OCI-LY1 (cell line): ENCODE results near the gene LINGO4.

Experiments
- H2AFZ ChIP-seq: fragments of 200-600 bp; sonication (generic), shearing (Covaris generic); 2 replicates; pipeline ENCODE4 v1.6.0; 2014; ENCODE audit warnings: antibody characterized with exemption, mild to moderate bottlenecking, low read length
- H3F3A ChIP-seq: fragments of 200-600 bp; sonication (generic), shearing (Covaris generic); 2 replicates; pipeline ENCODE4 v1.6.0; 2014; ENCODE audit warnings: mild to moderate bottlenecking, antibody characterized with exemption, low read length, moderate library complexity; ENCODE audit not compliant: insufficient read depth
- H3K27ac ChIP-seq: fragments of 200-600 bp; sonication (generic); 2 replicates; pipeline ENCODE4 v1.5.1; 2014; ENCODE audit warnings: low read length, mixed run types, mild to moderate bottlenecking, low read depth; ENCODE audit not compliant: poor library complexity, severe bottlenecking
- H3K27me3 ChIP-seq: fragments of 200-600 bp; sonication (generic); 2 replicates; pipeline ENCODE4 v1.6.0; 2014; ENCODE audit warnings: antibody characterized with exemption, mild to moderate bottlenecking, low read length, moderate library complexity; ENCODE audit not compliant: insufficient read depth
- H3K36me3 ChIP-seq: fragments of 200-600 bp; sonication (generic); 2 replicates; pipeline ENCODE4 v1.6.1; 2014; ENCODE audit warnings: mild to moderate bottlenecking, antibody characterized with exemption, low read length, moderate library complexity, mixed read lengths; ENCODE audit not compliant: insufficient read depth
- H3K4me1 ChIP-seq: fragments of 200-600 bp; sonication (generic); 2 replicates; pipeline ENCODE4 v1.5.1; 2014; ENCODE audit warnings: mild to moderate bottlenecking, low read length, moderate library complexity; ENCODE audit not compliant: insufficient read depth, severe bottlenecking
- H3K4me2 ChIP-seq: fragments of 200-600 bp; sonication (generic), shearing (Covaris generic); 2 replicates; pipeline ENCODE4 v1.6.1; 2014; ENCODE audit warnings: low read length
- H3K4me3 ChIP-seq: fragments of 200-600 bp; sonication (generic); 2 replicates; pipeline ENCODE4 v1.5.1; 2014; ENCODE audit warnings: low read length, low read depth, mild to moderate bottlenecking, mixed read lengths; ENCODE audit not compliant: poor library complexity, severe bottlenecking
- H3K79me2 ChIP-seq: fragments of 200-600 bp; shearing (Covaris generic); 2 replicates; pipeline ENCODE4 v1.6.1; 2016; ENCODE audit warnings: mixed run types, low read length, mixed read lengths; ENCODE audit not compliant: insufficient read depth
- H3K9ac ChIP-seq: fragments of 200-600 bp; sonication (generic), shearing (Covaris generic); 2 replicates; pipeline ENCODE4 v1.6.1; 2014; ENCODE audit warnings: mild to moderate bottlenecking, low read length, mixed read lengths
- H3K9me2 ChIP-seq: fragments of 200-600 bp; sonication (generic), shearing (Covaris generic); 2 replicates; pipeline ENCODE4 v1.6.1; 2014; ENCODE audit warnings: low read depth, mild to moderate bottlenecking, low read length, mixed read lengths
- H3K9me3 ChIP-seq: fragments of 200-600 bp; shearing (Covaris generic); 2 replicates; pipeline ENCODE4 v1.6.1; 2014; ENCODE audit warnings: low read length, mixed read lengths
- H4K20me1 ChIP-seq: fragments of 200-600 bp; sonication (generic), shearing (Covaris generic); 2 replicates; pipeline ENCODE4 v1.6.0; 2016; ENCODE audit warnings: mild to moderate bottlenecking, low read length; ENCODE audit not compliant: insufficient read depth
- EZH2 ChIP-seq: fragments of 200-600 bp; sonication (generic), shearing (Covaris generic); IDR thresholded peaks from 2 replicates; pipeline ENCODE4 v1.8.0; 2017; ENCODE audit warnings: borderline replicate concordance, mixed run types, mild to moderate bottlenecking, antibody characterized with exemption, low read length, moderate library complexity, mixed read lengths
- TF ChIP-seq, protein P1 (sequence below): fragments of 200-600 bp; sonication (generic), shearing (Covaris generic); IDR thresholded peaks from 2 replicates; pipeline ENCODE4 v1.5.1; 2017; ENCODE audit warnings: mild to moderate bottlenecking, antibody characterized with exemption, low read length, moderate library complexity, mixed read lengths

LINGO4 gene

DNA sequence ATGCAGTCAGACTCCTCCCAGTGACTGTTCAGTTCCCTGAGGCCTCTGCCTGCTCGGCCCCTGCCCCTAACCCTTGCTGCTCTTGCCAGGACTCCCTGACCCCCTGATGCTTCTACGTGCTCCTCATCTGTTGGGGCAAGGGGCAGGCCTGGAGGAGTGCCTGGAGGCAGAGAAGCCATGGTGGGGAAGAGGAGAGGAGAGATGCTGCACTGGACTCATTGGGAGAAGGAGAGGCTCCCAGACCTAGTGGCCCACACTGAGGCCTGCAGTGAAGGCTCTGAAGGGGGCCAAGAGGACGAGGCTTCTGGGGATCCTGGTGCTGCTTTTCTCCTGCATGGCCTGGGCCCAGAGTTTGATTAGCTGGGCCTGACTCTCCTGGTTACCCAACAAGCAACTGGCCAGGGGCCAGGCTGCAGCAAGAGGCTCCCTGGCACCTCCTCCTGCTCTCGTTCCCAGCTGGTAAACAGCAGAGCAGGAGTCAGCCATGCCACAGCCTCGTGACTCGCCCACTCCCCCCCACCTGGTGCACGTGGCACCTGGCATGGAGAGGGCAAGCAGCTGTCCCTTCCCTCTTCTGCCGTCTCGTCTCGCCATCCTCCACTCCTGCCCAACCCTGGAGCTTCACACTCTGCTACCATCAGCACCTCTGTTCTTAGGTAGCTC, 27.2 kb upstream of the LINGO4 start:
- Histone ChIP-seq H3K36me3 (no peaks in the 10 kb centered on the region), H3K27me3 (0 out of 2 replicates have a peak, but pooled peaks cover 2% of the 10 kb centered on the region), H3K4me3 (no peak overlapping the region), H3K9me3 (no peaks in the 10 kb centered on the region), H3K9me2 (no peaks in the 10 kb centered on the region), H3K27ac (no peak overlapping the region), H3K4me1 (no peaks in the 10 kb centered on the region), H3F3A (no peaks in the 10 kb centered on the region), H4K20me1 (no peaks in the 10 kb centered on the region), H3K9ac (no peak overlapping the region), H2AFZ (no peak overlapping the region), H3K4me2 (no peak overlapping the region), H3K79me2 (no peaks in the 10 kb centered on the region)
- TF ChIP-seq EZH2, result no peak
- TF ChIP-seq, protein P1, sequence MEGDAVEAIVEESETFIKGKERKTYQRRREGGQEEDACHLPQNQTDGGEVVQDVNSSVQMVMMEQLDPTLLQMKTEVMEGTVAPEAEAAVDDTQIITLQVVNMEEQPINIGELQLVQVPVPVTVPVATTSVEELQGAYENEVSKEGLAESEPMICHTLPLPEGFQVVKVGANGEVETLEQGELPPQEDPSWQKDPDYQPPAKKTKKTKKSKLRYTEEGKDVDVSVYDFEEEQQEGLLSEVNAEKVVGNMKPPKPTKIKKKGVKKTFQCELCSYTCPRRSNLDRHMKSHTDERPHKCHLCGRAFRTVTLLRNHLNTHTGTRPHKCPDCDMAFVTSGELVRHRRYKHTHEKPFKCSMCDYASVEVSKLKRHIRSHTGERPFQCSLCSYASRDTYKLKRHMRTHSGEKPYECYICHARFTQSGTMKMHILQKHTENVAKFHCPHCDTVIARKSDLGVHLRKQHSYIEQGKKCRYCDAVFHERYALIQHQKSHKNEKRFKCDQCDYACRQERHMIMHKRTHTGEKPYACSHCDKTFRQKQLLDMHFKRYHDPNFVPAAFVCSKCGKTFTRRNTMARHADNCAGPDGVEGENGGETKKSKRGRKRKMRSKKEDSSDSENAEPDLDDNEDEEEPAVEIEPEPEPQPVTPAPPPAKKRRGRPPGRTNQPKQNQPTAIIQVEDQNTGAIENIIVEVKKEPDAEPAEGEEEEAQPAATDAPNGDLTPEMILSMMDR, result no peak

DNA sequence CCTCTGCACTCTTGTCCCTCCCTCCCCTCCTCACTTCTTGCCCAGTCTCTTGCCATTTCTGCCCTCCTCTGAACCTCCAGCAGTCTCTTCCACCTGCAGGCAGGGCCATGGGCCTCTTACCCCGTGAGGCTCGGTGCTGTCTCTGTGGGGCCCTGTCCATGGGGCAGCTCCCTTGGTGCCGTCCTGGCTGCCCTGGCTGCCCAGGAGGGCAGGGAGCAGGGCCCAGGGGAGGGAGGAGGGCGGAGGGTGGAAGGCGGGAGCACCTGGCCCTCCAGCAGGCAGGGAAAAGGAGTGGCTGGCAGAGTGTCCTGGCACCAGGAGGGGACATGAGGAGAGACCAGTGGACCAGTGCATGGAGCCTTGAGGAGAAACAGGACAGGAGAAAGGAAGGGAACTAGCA, 26.4 kb upstream of the LINGO4 start, which contains the start of gene RORC:
RORC (minus strand) TSS at position 198 of the 400 bp plus-strand sequence; CDS start at position 160, 38 bp downstream.
- Histone ChIP-seq H2AFZ (no peak within 1 kb of the TSS), H3K9ac (no peak within 1 kb of the TSS)

DNA sequence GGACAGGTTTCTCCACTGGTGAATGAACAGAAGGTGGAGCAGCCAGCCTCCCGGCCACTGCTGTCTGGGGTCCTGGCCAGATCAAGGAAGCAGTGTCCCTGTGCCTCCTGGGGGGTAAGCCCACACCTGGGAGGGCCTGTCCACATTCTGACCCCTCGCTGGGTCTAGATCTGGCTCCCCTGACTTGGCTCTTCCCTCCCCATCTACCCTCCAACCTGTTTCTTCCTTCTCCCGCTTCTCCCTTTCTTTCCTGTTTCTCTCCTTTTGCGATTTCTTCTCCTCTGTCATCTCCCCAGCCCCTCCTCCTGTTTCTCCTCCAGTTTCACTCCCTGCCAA, 26.0 kb upstream of the LINGO4 start:
- H3F3A ChIP-seq, result no peaks in the 10 kb centered on the region
- no peaks in the 10 kb centered on the region for H3K27me3 ChIP-seq
- H3K4me1 ChIP-seq, result no peaks in the 10 kb centered on the region
- no peaks in the 10 kb centered on the region for H3K9me3 ChIP-seq
- no peak overlapping the region for H3K4me2 ChIP-seq
- H2AFZ ChIP-seq, result no peak overlapping the region
- no peak overlapping the region for H3K4me3 ChIP-seq
- TF ChIP-seq, protein P1, result no peak
- TF ChIP-seq EZH2, result no peak
- H4K20me1 ChIP-seq, result no peaks in the 10 kb centered on the region
- H3K9ac ChIP-seq, result no peak overlapping the region
- no peak overlapping the region for H3K27ac ChIP-seq
- no peaks in the 10 kb centered on the region for H3K79me2 ChIP-seq
- H3K9me2 ChIP-seq, result no peaks in the 10 kb centered on the region
- H3K36me3 ChIP-seq, result no peaks in the 10 kb centered on the region

More for the DNA sequence above, 26.4 kb upstream of the LINGO4 start, which contains the start of gene RORC:
- Histone ChIP-seq H3K9me3 (no peaks in the 10 kb centered on the region), H3K36me3 (no peaks in the 10 kb centered on the region), H3K27me3 (no peaks in the 10 kb centered on the region), H3K4me1 (no peaks in the 10 kb centered on the region), H3K27ac (no peak within 1 kb of the TSS), H3K4me3 (no peak within 1 kb of the TSS), H3K79me2 (no peaks in the 10 kb centered on the region), H4K20me1 (no peaks in the 10 kb centered on the region), H3F3A (no peaks in the 10 kb centered on the region), H3K9me2 (no peaks in the 10 kb centered on the region), H3K4me2 (no peak within 1 kb of the TSS)
- TF ChIP-seq, protein P1, result no peak
- no peak for TF ChIP-seq EZH2
